Endometrial microvascular endothelial cells (primary cell): Measurements from ENCODE around the gene HBEGF. TPM values are rescaled to one million over a fixed set of nuclear protein-coding genes. Genes with fewer than 3 reads are reported as not detected.

Experiments used
- in situ Hi-C: cut with HindIII; loops from 2 replicates; pipeline ENCODE4 v1.10.0; 2017; ENCODE audit warnings: low sequenced_read_pairs, low pct_unique_long_range_greater_than_20kb; ENCODE audit errors: inconsistent ontology term
- total RNA-seq: library from RNA; depleted of rRNA; stranded (reverse); fragments of >200 nt; gene quantifications from one replicate; pipeline ENCODE4 v1.2.3, GENCODE V29; 2015; ENCODE audit errors: inconsistent ontology term

HBEGF gene
- total RNA-seq, 1 donor from 2014 or later: 60.5 TPM

DNA sequence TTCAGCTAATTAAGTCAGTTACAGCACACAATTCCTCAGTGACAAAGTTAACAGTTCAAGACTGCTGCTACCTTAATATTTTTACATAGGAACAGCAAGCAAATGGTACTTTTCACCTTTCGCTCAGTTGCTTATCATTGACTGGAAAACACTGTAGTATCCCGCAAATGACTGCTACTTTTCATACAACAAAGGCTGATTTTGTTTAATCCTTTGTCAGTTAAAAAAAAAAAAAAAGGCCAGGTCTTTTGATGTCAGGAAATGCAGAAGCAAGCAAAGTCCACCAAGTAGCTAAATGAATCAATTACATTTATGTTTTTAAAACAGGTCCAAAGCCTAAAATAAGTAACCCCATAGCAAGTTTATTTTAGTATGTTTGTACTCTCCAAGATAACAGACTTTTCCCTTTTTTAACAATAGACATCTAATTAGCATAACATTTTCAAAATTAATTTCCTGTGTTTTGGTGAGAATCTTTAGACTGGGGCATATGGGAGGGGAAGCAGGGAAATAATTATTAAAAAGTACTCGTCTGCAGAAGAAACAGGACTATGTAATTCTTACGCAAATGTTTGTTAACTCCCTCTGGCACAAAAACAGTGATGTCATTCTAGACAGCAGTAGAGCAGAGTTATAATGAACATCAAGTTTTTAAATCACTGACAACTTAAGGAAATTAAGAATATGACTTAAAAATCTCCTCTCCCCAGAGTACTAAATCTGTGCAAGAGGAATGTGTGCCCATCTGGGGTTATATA, 53.1 kb downstream of the HBEGF start:
- in situ Hi-C loops: no loop called here

DNA sequence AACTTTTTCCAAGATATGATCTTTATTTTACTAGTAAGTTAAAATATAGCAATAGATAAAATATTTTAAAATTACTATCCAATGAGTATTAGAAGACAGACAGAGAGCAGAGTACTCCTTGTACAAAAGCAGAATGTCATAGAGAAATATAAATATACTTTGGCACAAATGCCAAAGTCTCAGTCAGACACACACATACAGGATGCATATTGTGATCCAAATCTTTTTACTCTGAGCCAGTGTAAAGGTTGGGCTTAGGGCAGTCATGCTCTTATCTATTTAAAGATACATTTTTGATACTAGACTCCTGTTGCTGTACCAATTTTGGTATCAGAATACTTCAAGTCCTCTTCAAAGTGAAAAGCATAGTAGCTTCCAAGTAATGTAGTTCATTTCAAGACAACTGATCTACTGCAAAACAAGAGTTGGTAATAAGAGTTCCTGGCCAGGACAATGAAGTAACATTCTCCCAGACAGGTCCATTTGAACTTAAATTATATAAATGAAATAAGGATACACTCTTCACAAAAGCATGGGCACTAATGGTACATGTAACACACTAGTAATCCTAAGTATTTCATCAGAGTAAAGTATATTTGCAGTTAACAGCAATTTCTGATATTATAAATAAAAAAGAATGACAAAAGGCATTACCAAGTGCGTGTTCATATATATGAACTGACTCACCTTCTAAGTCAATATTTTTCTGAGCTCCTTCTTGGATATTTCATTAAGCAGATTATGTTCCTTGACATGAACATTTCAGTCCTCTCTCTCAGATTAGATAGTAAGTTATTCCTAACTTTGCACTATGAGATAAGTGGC, 54.0 kb downstream of the HBEGF start:
- in situ Hi-C loops: no loop called here

DNA sequence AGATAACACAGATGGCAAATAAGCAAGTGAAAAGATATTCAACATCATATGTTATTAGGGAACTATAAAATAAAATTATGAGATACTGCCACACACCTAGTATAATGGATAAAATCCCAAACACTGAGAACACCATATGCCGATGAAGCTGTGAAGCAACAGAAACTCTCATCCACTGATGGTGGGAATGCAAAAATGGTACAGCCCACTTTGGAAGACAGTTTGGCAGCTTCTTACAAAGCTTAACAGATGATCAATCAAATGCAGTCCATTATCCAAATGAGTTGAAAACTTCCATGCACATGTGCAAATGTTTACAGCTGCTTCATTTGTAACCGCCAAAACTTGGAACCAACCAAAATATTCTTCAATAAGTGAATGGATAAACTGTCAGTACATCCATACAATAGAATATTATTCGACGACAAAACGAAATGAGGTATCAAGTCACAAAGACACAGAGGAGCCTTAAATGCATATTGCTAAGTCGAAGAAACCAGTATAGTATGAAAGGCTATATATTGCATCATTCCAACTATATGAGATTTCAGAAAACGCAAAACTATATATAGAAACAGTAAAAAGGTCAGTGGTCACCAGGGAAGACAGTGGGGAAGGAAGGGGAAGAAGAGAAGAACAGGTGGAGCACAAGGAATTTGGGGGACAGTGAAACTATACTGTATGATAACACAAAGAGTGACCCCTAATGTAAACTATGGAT, 58.4 kb downstream of the HBEGF start:
- in situ Hi-C loops: no loop called here

DNA sequence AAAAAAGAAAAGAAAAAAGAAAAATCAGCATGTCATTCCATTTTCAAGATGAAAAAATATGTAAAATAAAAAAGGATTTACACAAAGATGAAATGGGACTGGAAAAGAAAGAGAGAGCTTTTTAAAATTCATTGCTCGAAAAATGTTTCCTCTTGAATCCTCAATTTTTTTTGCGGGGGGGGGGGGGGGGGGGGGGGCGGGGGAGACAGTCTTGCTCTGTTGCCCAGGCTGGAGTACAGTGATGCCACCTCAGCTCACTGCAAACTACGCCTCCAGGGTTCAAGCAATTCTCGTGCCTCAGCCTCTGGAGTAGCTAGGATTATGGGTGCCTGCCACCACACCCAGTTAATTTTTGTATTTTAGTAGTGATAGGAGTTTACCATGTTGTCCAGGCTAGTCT, 60.0 kb downstream of the HBEGF start:
- in situ Hi-C loops: no loop called here

DNA sequence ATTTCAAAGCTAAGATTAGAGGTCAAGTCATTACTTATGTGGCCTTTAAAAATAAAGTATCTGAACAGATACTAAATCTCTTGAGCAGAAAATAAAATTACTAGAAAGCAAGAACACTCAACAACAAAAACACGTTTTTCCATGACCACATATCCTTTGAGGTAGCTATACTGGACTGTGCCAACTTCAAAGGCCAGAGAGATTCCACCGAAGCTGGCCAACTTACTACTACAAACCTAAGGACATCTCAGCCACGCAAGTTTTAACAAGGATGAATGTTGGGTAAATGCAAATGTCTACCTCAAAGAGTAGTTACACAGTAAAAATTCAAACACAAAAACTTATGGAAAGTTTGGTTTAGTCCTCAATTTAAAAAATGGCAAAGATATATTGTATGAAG, 62.4 kb downstream of the HBEGF start:
- in situ Hi-C loops: no loop called here

Other genes with a start within 250 kb of the HBEGF start
- 5.1 TPM for gene PURA, start 232.5 kb downstream of the HBEGF start, total RNA-seq
- gene IGIP, start 220.7 kb downstream of the HBEGF start, total RNA-seq: 1.3 TPM
- 42.2 TPM for gene CYSTM1, start 171.4 kb downstream of the HBEGF start, total RNA-seq
- 180 TPM for gene PFDN1, start 43.5 kb downstream of the HBEGF start, total RNA-seq
- not detected for gene SLC4A9, start 13.6 kb upstream of the HBEGF start, total RNA-seq
- gene ANKHD1, start 55.2 kb upstream of the HBEGF start, total RNA-seq: 41.5 TPM
- gene EIF4EBP3, start 201.1 kb upstream of the HBEGF start, total RNA-seq: 0.28 TPM
- gene SRA1, start 210.9 kb upstream of the HBEGF start, total RNA-seq: 26.6 TPM
- 6.3 TPM for gene APBB3, start 218.0 kb upstream of the HBEGF start, total RNA-seq
- 60.7 TPM for gene SLC35A4, start 218.2 kb upstream of the HBEGF start, total RNA-seq